Measurements from ENCODE around the gene CDR2. TPM values are rescaled to one million over a fixed set of nuclear protein-coding genes. Genes with fewer than 3 reads are reported as not detected.
A peak's percentile ranks its signal among the peaks of the same experiment; 100 is the strongest.

CDR2 gene
- total and polyA plus RNA-seq, 9 of the 15 experiments (the other 6 are each of a cell fraction or from before 2014, with no cell fraction given): 4.6 to 30.3 (median 19.9) TPM

- peak overlapping the region; percentile 96 for H3K4me3 ChIP-seq
- H3K9me3 ChIP-seq (replicated peaks; ENCODE audit: control insufficient read depth, insufficient read depth, low read depth, low read length): no peaks in the 10 kb centered on the region
- 1% methylated on average over 17 of the region's 17 CpGs for WGBS (ENCODE audit: insufficient coverage, low coverage, missing lambda C conversion rate)
- peak; percentile 4; the same call in 1 of the 3 replicates for ATAC-seq
- in situ Hi-C loops (cut with MboI) (loop anchor here (5.0 kb wide), 1 partner anchor 89 kb away; the partner anchor contains the start of gene EEF2K), intact Hi-C loops (cut with micrococcal nuclease) (loop anchor here (1.0 to 5.0 kb wide), 3 partner anchors 90 to 299 kb away; partner anchors contain the start of gene EEF2K)
- peak overlapping the region; percentile 32 for H3K27ac ChIP-seq (ENCODE audit: extremely low read depth, low read depth, low read length)
- peak overlapping the region; percentile 83 for H3K4me2 ChIP-seq (ENCODE audit: insufficient read depth, low read length)
- ChIA-PET POLR2A (interaction anchor here (0.9 to 2.8 kb wide), 4 partner anchors 23 to 105 kb away, joined by 4 to 13 read pairs (median 8); partner anchors contain the start of gene EEF2K), CTCF (ENCODE audit: low intra/inter-chr PET ratio) (interaction anchor here (0.8 to 3.3 kb wide), 4 partner anchors 90 to 106 kb away, joined by 3 to 49 read pairs (median 18); partner anchors contain the start of gene EEF2K)
- peak in 2 of 4 experiments; percentile 29 to 34 for DNase-seq (ENCODE audit: extremely low read depth in 1 of 4, low spot score in 3 of 4)
- no peaks in the 10 kb centered on the region for H3K9me1 ChIP-seq (ENCODE audit: control insufficient read depth, insufficient read depth, low read length)
- peaks cover 22% of the 10 kb centered on the region; the same call in 1 of the 2 replicates for H4K20me1 ChIP-seq (replicated peaks; ENCODE audit: control insufficient read depth, insufficient read depth, low read length)
- BruUV-seq (replicated peaks): no TSS peak
- peak overlapping the region; percentile 89 for H2AFZ ChIP-seq (ENCODE audit: low read depth, low read length)
- peaks cover 15 to 23% of the 10 kb centered on the region in 2 experiments; a peak in 4 of 5 replicates for H3K4me1 ChIP-seq (replicated peaks in 1 of 2; ENCODE audit: control insufficient read depth in 2 of 2, insufficient read depth in 2 of 2, low read length in 2 of 2)
- FAIRE-seq: peak; percentile 37
- H3K27me3 ChIP-seq (ENCODE audit: control insufficient read depth in 2 of 2, insufficient read depth in 2 of 2, low read length in 2 of 2): no peaks in the 10 kb centered on the region
- peak overlapping the region; percentile 77 to 90; a peak in 3 of 4 replicates for H3K9ac ChIP-seq (ENCODE audit: insufficient read depth in 1 of 2, low read depth in 2 of 2, low read length in 2 of 2)
- H3K36me3 ChIP-seq (ENCODE audit: control insufficient read depth, insufficient read depth, low read length): peaks cover 28% of the 10 kb centered on the region
- H3K79me2 ChIP-seq (ENCODE audit: control insufficient read depth, insufficient read depth, low read length): peaks cover 43% of the 10 kb centered on the region
- TF ChIP-seq CEBPB (tag; IDR thresholded peaks at IDR 0.05): peak; percentile 57
- no peak for TF ChIP-seq CSDE1 (IDR thresholded peaks at IDR 0.05)
- TF ChIP-seq MAFG (tag; conservative IDR thresholded peaks at IDR 0.05): peak; percentile 77
- TF ChIP-seq ZNF639 (CRISPR knock-in tag; conservative IDR thresholded peaks at IDR 0.05 in 1 of 2, IDR thresholded peaks at IDR 0.05 in 1 of 2): no peak
- TF ChIP-seq TRIM28 (IDR thresholded peaks at IDR 0.05): 0 out of 2 replicates have a peak, but pooled peaks have one; percentile 18
- TF ChIP-seq CBFA2T3 (IDR thresholded peaks at IDR 0.05): no peak
- TF ChIP-seq IFI16 (CRISPR knock-in tag; IDR thresholded peaks at IDR 0.05): no peak
- 0 out of 2 replicates have a peak, but pooled peaks have one; percentile 29 for TF ChIP-seq BACH1 (tag; IDR thresholded peaks at IDR 0.05)
- TF ChIP-seq HMBOX1 (IDR thresholded peaks at IDR 0.05): peak; percentile 96
- no peak for TF ChIP-seq NFE2 (IDR thresholded peaks at IDR 0.05; ENCODE audit: low read depth)
- no peak for TF ChIP-seq ESRRB (CRISPR knock-in tag; IDR thresholded peaks at IDR 0.05; ENCODE audit: borderline replicate concordance)
- peak; percentile 86 for TF ChIP-seq DACH1 (IDR thresholded peaks at IDR 0.05; ENCODE audit: partially characterized antibody)
- no peak for TF ChIP-seq SETDB1 (IDR thresholded peaks at IDR 0.05; ENCODE audit: low read length)
- TF ChIP-seq C11orf30 (IDR thresholded peaks at IDR 0.05; ENCODE audit: low read depth): peak; percentile 42; the same call in 1 of the 2 replicates
- no peak for TF ChIP-seq ZNF740 (CRISPR knock-in tag; IDR thresholded peaks at IDR 0.05)
- TF ChIP-seq ZNF740 (tag; IDR thresholded peaks at IDR 0.05): no peak
- no peak for TF ChIP-seq NFXL1 (CRISPR knock-in tag; IDR thresholded peaks at IDR 0.05)
- TF ChIP-seq GATAD2A (IDR thresholded peaks at IDR 0.05): 0 out of 2 replicates have a peak, but pooled peaks have one; percentile 72
Measured at GRCh38 chr16:22296225-22297113, 78.0 kb downstream of the CDR2 start.
